Transverse colon (tissue), 4 donors: ENCODE results near the gene FRMPD4. TPM values are rescaled to one million over a fixed set of nuclear protein-coding genes. Genes with fewer than 3 reads are reported as not detected.

Source experiments
- DNase-seq: peaks from one replicate; pipeline ENCODE4 v3.0.0-alpha.2; 2019
- H3K27ac ChIP-seq, 4 donors: fragments of 200-600 bp; sonication (generic); 2 replicates each; pipeline ENCODE4 v1.5.1; 2016 to 2018; ENCODE audit warnings: inconsistent platforms in 4 of 4
- H3K27me3 ChIP-seq: fragments of 200-600 bp; sonication (generic); 2 replicates; pipeline ENCODE4 v1.5.1; 2017; ENCODE audit warnings: inconsistent platforms
- H3K36me3 ChIP-seq, 4 donors: fragments of 200-600 bp; sonication (generic); 2 replicates each; pipeline ENCODE4 v1.5.1; 2017 to 2019; ENCODE audit warnings: inconsistent platforms in 4 of 4
- H3K4me1 ChIP-seq, 4 donors: fragments of 200-600 bp; sonication (generic); 2 replicates each; pipeline ENCODE4 v1.5.1; 2017 to 2020; ENCODE audit warnings: inconsistent platforms in 4 of 4
- H3K4me3 ChIP-seq, 4 donors: fragments of 200-600 bp; sonication (generic); 1 replicate in 1 of 4; 2 replicates in 3 of 4; pipeline versions ENCODE4 v1.5.1 to v1.6.1; 2017 to 2019; ENCODE audit warnings: inconsistent platforms in 4 of 4
- H3K9me3 ChIP-seq, 2 donors: fragments of 200-600 bp; sonication (generic); 2 replicates each; pipeline ENCODE4 v1.5.1; 2017 to 2019; ENCODE audit warnings: inconsistent platforms in 2 of 2
- EP300 ChIP-seq: sonication (generic); formaldehyde crosslinking; IDR thresholded peaks from one replicate; pipeline ENCODE4 v1.6.1; 2017; ENCODE audit warnings: antibody characterized with exemption, low read depth
- POLR2A ChIP-seq: fragments of 450-650 bp; IDR thresholded peaks from one replicate; pipeline ENCODE4 v1.6.1; 2016; ENCODE audit warnings: antibody characterized with exemption, mild to moderate bottlenecking, moderate library complexity
- POLR2AphosphoS5 ChIP-seq, 3 donors: sonication (generic); formaldehyde crosslinking; IDR thresholded peaks; one replicate each; pipeline ENCODE4 v1.6.1; 2016; ENCODE audit warnings: antibody characterized with exemption in 3 of 3
- WGBS, 2 donors: methylation state at CpG; one replicate each; pipeline ENCODE4 v1.1.5; 2018; ENCODE audit warnings: low coverage in 1 of 2; 5-methylcytosine and 5-hydroxymethylcytosine counted together
- in situ Hi-C, 4 donors: fragments of 200-750 bp; cut with MboI; loops; one replicate each; pipeline versions ENCODE4 v1.15.0 to v1.15.1; 2017; ENCODE audit warnings: low sequenced_read_pairs in 3 of 4, low pct_ligation_motif_present in 1 of 4, low pct_unique_long_range_greater_than_20kb in 1 of 4
- intact Hi-C: fragments of 100-400 bp; cut with DNase I; formaldehyde crosslinking; loops from one replicate; pipeline ENCODE4 v1.15.1; 2023; ENCODE audit warnings: low total_unique reads
- total RNA-seq, 4 donors: library from RNA; depleted of rRNA; stranded (reverse); fragments of >200 nt; gene quantifications; one replicate each; pipeline ENCODE4 v1.1.0, GENCODE V29; 2016
- TF ChIP-seq, protein P1 (sequence below), 5 experiments: fragments of 200-600 bp in 3 of 5; fragments of 450-650 bp in 2 of 5; sonication (generic) in 3 of 5; IDR thresholded peaks; 1 replicate in 2 of 5; 2 replicates in 3 of 5; pipeline ENCODE4 v1.5.1; 2016 to 2017; ENCODE audit warnings: antibody characterized with exemption in 5 of 5, inconsistent platforms in 3 of 5, mild to moderate bottlenecking in 2 of 5, moderate library complexity in 1 of 5

The FRMPD4 gene
- total RNA-seq, 4 donors from 2014 or later: 0.79 to 1.5 (median 0.82) TPM; not detected in 1

DNA sequence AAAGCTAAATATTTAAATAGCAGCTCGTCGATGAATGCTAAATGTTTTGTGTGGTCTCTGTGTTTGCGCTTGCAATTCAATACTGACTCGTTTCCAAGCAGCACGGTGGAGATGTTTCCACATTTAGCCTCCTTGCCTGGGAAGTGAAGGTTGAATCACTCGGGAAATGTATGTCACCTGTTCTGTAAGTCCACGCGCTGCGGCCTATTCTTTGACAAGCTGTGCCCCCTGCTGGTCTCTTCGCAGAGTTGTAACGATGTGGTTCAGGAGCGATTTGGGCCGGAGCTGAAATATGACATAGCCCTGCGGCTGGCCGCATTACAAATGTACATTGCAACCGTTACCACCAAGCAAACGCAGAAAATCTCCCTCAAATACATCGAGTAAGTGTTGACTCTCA is 563.4 kb downstream of the FRMPD4 start:
- no peak overlapping the region for H3K4me3 ChIP-seq
- intact Hi-C loops: loop anchor here (10.0 kb wide), 1 partner anchor 617 kb away; no protein-coding TSS in a partner anchor
- in situ Hi-C loops: no loop called here
- H3K27me3 ChIP-seq: no peaks in the 10 kb centered on the region
- H3K36me3 ChIP-seq: no peaks in the 10 kb centered on the region
- whole genome bisulfite sequencing, 2 donors: 41% methylated on average over 18 of the region's 18 CpGs; no CpG with 5 or more reads in 1 of the 2 donors
- DNase-seq: peak; percentile 42
- TF ChIP-seq POLR2A (no peak), EP300 (no peak)
- TF ChIP-seq, protein P1, sequence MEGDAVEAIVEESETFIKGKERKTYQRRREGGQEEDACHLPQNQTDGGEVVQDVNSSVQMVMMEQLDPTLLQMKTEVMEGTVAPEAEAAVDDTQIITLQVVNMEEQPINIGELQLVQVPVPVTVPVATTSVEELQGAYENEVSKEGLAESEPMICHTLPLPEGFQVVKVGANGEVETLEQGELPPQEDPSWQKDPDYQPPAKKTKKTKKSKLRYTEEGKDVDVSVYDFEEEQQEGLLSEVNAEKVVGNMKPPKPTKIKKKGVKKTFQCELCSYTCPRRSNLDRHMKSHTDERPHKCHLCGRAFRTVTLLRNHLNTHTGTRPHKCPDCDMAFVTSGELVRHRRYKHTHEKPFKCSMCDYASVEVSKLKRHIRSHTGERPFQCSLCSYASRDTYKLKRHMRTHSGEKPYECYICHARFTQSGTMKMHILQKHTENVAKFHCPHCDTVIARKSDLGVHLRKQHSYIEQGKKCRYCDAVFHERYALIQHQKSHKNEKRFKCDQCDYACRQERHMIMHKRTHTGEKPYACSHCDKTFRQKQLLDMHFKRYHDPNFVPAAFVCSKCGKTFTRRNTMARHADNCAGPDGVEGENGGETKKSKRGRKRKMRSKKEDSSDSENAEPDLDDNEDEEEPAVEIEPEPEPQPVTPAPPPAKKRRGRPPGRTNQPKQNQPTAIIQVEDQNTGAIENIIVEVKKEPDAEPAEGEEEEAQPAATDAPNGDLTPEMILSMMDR (IDR thresholded peaks at IDR 0.05): peak; percentile 32 to 42 (median 36)
- no peaks in the 10 kb centered on the region for H3K9me3 ChIP-seq
- H3K4me1 ChIP-seq: no peaks in the 10 kb centered on the region
- H3K27ac ChIP-seq: no peak overlapping the region

DNA sequence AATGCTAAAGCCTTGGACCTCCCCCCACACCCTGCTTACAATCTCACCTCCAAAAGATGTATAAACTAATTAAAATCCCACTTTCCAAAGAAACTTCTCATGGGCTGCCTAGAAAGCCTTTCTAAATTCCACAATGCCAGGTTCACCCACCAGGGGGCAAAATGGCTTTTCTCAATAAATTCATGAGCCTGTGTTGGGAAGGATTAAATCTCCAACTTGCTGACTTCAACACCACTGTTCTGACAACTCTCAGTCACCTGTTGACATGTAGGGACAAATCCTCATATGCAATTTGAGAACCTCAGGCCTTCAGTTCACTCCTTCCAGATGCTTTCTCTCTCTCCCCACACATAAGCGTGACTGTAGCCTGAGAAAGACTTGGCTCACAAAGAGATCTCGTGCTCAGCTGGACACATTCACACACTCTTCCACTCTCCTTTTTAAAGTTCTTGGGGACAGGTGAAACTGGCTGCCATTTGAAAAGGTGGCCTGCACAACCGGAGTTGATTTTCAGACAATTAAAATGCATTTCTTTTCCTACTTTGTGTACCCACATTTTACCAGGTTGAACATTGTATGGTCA is 564.3 kb downstream of the FRMPD4 start:
- 78% methylated on average over 3 of the region's 3 CpGs; no CpG with 5 or more reads in 1 of the 2 donors for WGBS, 2 donors
- H3K27me3 ChIP-seq: no peaks in the 10 kb centered on the region
- intact Hi-C loops: loop anchor here (10.0 kb wide), 1 partner anchor 618 kb away; no protein-coding TSS in a partner anchor
- H3K27ac ChIP-seq: no peak overlapping the region
- H3K9me3 ChIP-seq: no peaks in the 10 kb centered on the region
- in situ Hi-C loops: no loop called here
- no peaks in the 10 kb centered on the region for H3K36me3 ChIP-seq
- DNase-seq: no peak
- no peaks in the 10 kb centered on the region for H3K4me1 ChIP-seq
- TF ChIP-seq POLR2A (no peak), POLR2AphosphoS5 (IDR thresholded peaks at IDR 0.05) (no peak), EP300 (no peak)
- TF ChIP-seq, protein P1 (IDR thresholded peaks at IDR 0.05): peak in 2 of 5 experiments; percentile 5 to 22
- no peak overlapping the region for H3K4me3 ChIP-seq

DNA sequence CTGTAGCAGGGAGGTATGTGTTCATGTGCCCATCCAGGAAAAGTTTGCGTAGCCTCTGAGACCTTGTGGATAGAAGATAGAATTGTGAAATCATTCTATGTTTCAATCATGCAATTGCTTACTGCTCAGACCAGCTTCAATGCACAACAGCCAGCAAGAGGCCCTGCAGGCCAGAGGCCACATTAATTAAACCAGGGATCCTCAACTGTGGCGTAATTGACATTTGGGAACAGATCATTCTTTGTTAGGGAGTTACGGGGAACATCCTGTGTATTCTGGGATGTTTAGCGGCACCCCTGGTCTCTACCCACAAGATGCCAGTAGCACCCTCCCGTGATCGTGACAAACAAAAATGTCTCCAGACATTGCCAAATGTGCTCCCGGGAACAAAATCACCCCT is 566.4 kb downstream of the FRMPD4 start:
- H3K4me3 ChIP-seq: no peak overlapping the region
- no peak overlapping the region for H3K27ac ChIP-seq
- no peak for TF ChIP-seq POLR2AphosphoS5 (IDR thresholded peaks at IDR 0.05)
- no peaks in the 10 kb centered on the region for H3K36me3 ChIP-seq
- in situ Hi-C loops: no loop called here
- no peaks in the 10 kb centered on the region for H3K4me1 ChIP-seq
- intact Hi-C loops: loop anchor here (10.0 kb wide), 1 partner anchor 620 kb away; no protein-coding TSS in a partner anchor
- no peaks in the 10 kb centered on the region for H3K9me3 ChIP-seq
- WGBS, 2 donors: 81 to 100% methylated on average over 3 to 7 of the region's 7 CpGs
- no peaks in the 10 kb centered on the region for H3K27me3 ChIP-seq
- no peak for DNase-seq

DNA sequence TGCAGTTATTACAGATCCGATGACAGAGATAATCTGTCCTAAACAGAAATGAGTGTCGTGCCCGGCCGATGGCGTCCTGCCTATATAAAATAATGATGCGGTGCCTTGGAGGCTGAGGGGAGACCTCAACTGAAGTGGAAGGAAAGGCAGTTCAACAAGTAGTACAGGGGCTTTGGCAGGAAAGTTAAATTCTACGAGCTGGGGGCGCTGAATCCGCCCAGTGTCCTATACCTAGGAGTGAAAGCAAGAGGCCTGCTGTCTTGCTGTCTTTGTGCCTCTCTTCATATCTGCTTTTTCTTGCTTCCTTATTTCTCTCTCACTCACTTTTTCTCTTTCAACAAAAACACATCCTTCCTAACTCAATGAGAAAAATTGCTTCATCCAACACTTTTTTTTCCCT is 570.8 kb downstream of the FRMPD4 start:
- no peaks in the 10 kb centered on the region for H3K9me3 ChIP-seq
- no peak for TF ChIP-seq POLR2AphosphoS5 (IDR thresholded peaks at IDR 0.05)
- TF ChIP-seq, protein P1 (IDR thresholded peaks at IDR 0.05): no peak
- TF ChIP-seq POLR2A: no peak
- TF ChIP-seq EP300: no peak
- H3K36me3 ChIP-seq: no peaks in the 10 kb centered on the region
- H3K27me3 ChIP-seq: no peaks in the 10 kb centered on the region
- H3K4me1 ChIP-seq: no peaks in the 10 kb centered on the region
- in situ Hi-C loops (no loop called here), intact Hi-C loops (loop anchor here (10.0 kb wide), 1 partner anchor 624 kb away; no protein-coding TSS in a partner anchor)
- no peak overlapping the region for H3K27ac ChIP-seq
- 70 to 100% methylated on average over 1 to 9 of the region's 9 CpGs for WGBS, 2 donors
- no peak for DNase-seq
- H3K4me3 ChIP-seq: no peak overlapping the region
